IMR-90 (cell line): ENCODE data around the gene FUT8. TPM values are rescaled to one million over a fixed set of nuclear protein-coding genes. Genes with fewer than 3 reads are reported as not detected.

ENCODE experiments used
- ATAC-seq: fragments of 200-7000 bp; cut with Tn5 transposase; 2 replicates; pipeline ENCODE4 v1.9.1; 2020; ENCODE audit warnings: low read depth, mild to moderate bottlenecking, moderate library complexity
- BruUV-seq: library from RNA; stranded (reverse); fragments of 400-500 nt; replicated peaks from 2 replicates; lab custom pipeline; 2021; lab: Mats Ljungman, UMichigan
- CTCF ChIA-PET: fragments of 300-600 bp; formaldehyde crosslinking; extraction: SDS; loops from one replicate; lab custom pipeline; 2021; ENCODE audit warnings: antibody characterized with exemption; lab: Yijun Ruan, JAX
- POLR2A ChIA-PET: fragments of 300-600 bp; sonication (Branson Sonifier 250); formaldehyde crosslinking; loops from one replicate; lab custom pipeline; 2022; ENCODE audit warnings: antibody characterized with exemption; ENCODE audit not compliant: unreplicated experiment; lab: Charles Lee
- DNase-seq: peaks from one replicate; pipeline ENCODE4 v3.0.0; 2013
- H2AFZ ChIP-seq: replicated peaks from 2 replicates; pipeline ENCODE3; 2013; ENCODE audit warnings: low read length, mild to moderate bottlenecking; ENCODE audit not compliant: poor library complexity
- H2AK5ac ChIP-seq: 2 replicates; pipeline ENCODE4 v1.6.1; 2013; ENCODE audit warnings: low read depth, low read length, inconsistent platforms
- H2AK9ac ChIP-seq: replicated peaks from 2 replicates; pipeline ENCODE3; 2013; ENCODE audit warnings: mild to moderate bottlenecking, low read depth, low read length, moderate library complexity; ENCODE audit not compliant: poor library complexity
- H2BK120ac ChIP-seq: 2 replicates; pipeline ENCODE4 v1.6.1; 2013; ENCODE audit warnings: low read depth, low read length, inconsistent platforms
- H2BK15ac ChIP-seq: 3 replicates; pipeline ENCODE4 v1.6.1; 2013; ENCODE audit warnings: low read depth, low read length, inconsistent platforms
- H2BK20ac ChIP-seq: 2 replicates; pipeline ENCODE4 v1.6.1; 2013; ENCODE audit warnings: low read depth, mild to moderate bottlenecking, inconsistent platforms, low read length, moderate library complexity
- H2BK5ac ChIP-seq: 2 replicates; pipeline ENCODE4 v1.6.1; 2013; ENCODE audit warnings: mild to moderate bottlenecking, low read depth, low read length, inconsistent platforms; ENCODE audit not compliant: poor library complexity, severe bottlenecking
- H3K14ac ChIP-seq: replicated peaks from 2 replicates; pipeline ENCODE4 v1.6.1; 2013; ENCODE audit warnings: low read depth, low read length, inconsistent platforms
- H3K18ac ChIP-seq: 2 replicates; pipeline ENCODE4 v1.6.1; 2013; ENCODE audit warnings: low read depth, low read length, control low read depth
- H3K23ac ChIP-seq: 2 replicates; pipeline ENCODE4 v1.6.1; 2013; ENCODE audit warnings: low read depth, low read length, inconsistent platforms
- H3K27ac ChIP-seq: 2 replicates; pipeline ENCODE4 v1.5.1; 2013; ENCODE audit warnings: mild to moderate bottlenecking, control low read depth, low read length; ENCODE audit not compliant: insufficient read depth
- H3K27me3 ChIP-seq: 2 replicates; pipeline ENCODE4 v1.6.1; 2013; ENCODE audit warnings: low read length; ENCODE audit not compliant: control insufficient read depth, insufficient read depth
- H3K36me3 ChIP-seq: 2 replicates; pipeline ENCODE4 v1.6.1; 2013; ENCODE audit warnings: low read length, mixed read lengths; ENCODE audit not compliant: control insufficient read depth, insufficient read depth
- H3K4ac ChIP-seq: 2 replicates; pipeline ENCODE4 v1.6.1; 2013; ENCODE audit warnings: low read depth, low read length, inconsistent platforms
- H3K4me1 ChIP-seq: 2 replicates; pipeline ENCODE4 v1.6.1; 2013; ENCODE audit warnings: low read length, mixed read lengths; ENCODE audit not compliant: control insufficient read depth, insufficient read depth
- H3K4me2 ChIP-seq: 2 replicates; pipeline ENCODE4 v1.6.1; 2013; ENCODE audit warnings: low read depth, mild to moderate bottlenecking, control low read depth, low read length, moderate library complexity
- H3K4me3 ChIP-seq: 2 replicates; pipeline ENCODE4 v1.5.1; 2013; ENCODE audit warnings: low read depth, mild to moderate bottlenecking, control low read depth, low read length, moderate library complexity; ENCODE audit not compliant: insufficient read depth
- H3K56ac ChIP-seq: 2 replicates; pipeline ENCODE4 v1.6.1; 2013; ENCODE audit warnings: low read length, inconsistent platforms; ENCODE audit not compliant: insufficient read depth; ENCODE audit errors: extremely low read depth
- H3K79me1 ChIP-seq, 2 experiments: 2 replicates each; pipeline ENCODE4 v1.6.1; 2013; ENCODE audit warnings: low read length in 2 of 2, inconsistent platforms in 1 of 2, low read depth in 1 of 2
- H3K9ac ChIP-seq: 2 replicates; pipeline ENCODE4 v1.6.1; 2013; ENCODE audit warnings: low read depth, low read length, control low read depth
- H3K9me1 ChIP-seq: 2 replicates; pipeline ENCODE4 v1.6.1; 2013; ENCODE audit warnings: low read length, inconsistent platforms; ENCODE audit not compliant: insufficient read depth
- H3K9me3 ChIP-seq: 2 replicates; pipeline ENCODE4 v1.6.1; 2013; ENCODE audit warnings: low read length; ENCODE audit not compliant: control insufficient read depth, insufficient read depth
- H4K20me1 ChIP-seq: 2 replicates; pipeline ENCODE4 v1.6.1; 2013; ENCODE audit warnings: low read length, inconsistent platforms; ENCODE audit not compliant: insufficient read depth
- H4K5ac ChIP-seq: 2 replicates; pipeline ENCODE4 v1.6.1; 2013; ENCODE audit warnings: mild to moderate bottlenecking, low read depth, low read length, control low read depth
- H4K8ac ChIP-seq, 2 experiments: 2 replicates each; pipeline ENCODE4 v1.6.1; 2013; ENCODE audit warnings: low read depth in 2 of 2, low read length in 2 of 2, control low read depth in 1 of 2, inconsistent platforms in 1 of 2
- H4K91ac ChIP-seq: 2 replicates; pipeline ENCODE4 v1.6.1; 2013; ENCODE audit warnings: low read depth, low read length, inconsistent platforms; ENCODE audit not compliant: insufficient read depth
- FOS ChIP-seq: fragments of 150-350 bp; IDR thresholded peaks from 2 replicates; pipeline ENCODE4 v1.6.1; 2016; ENCODE audit warnings: low read depth, low read length
- NFE2L2 ChIP-seq: fragments of 150-350 bp; IDR thresholded peaks from 2 replicates; pipeline ENCODE4 v1.6.1; 2016; ENCODE audit warnings: low read depth, mild to moderate bottlenecking, low read length
- WGBS, 2 experiments: methylation state at CpG; one replicate each; pipeline versions ENCODE4 v1.1.5 to v1.1.7; 2013; ENCODE audit warnings: missing lambda C conversion rate in 2 of 2; ENCODE audit not compliant: insufficient read length in 1 of 2; ENCODE audit errors: extremely low coverage in 2 of 2; 5-methylcytosine and 5-hydroxymethylcytosine counted together
- dilution Hi-C: fragments of 300-500 bp; cut with HindIII; formaldehyde crosslinking; loops from one replicate; pipeline ENCODE4 v1.14.3; 2018; ENCODE audit warnings: low sequenced_read_pairs; ENCODE audit not compliant: unreplicated experiment
- in situ Hi-C: fragments of 300-500 bp; cut with MboI; formaldehyde crosslinking; loops from 3 replicates; pipeline ENCODE4 v1.14.3; 2019; ENCODE audit warnings: low sequenced_read_pairs, inconsistent platforms, mixed read lengths
- intact Hi-C: fragments of 100-400 bp; cut with micrococcal nuclease; formaldehyde crosslinking; loops from 2 replicates; pipeline ENCODE4 v1.10.0; 2022
- polyA plus RNA-seq, 3 experiments: library from polyadenylated mRNA; depleted of rRNA; stranded (reverse); fragments of >200 nt; gene quantifications; 2 replicates each; pipeline ENCODE4 v1.2.3, GENCODE V29; 2012; ENCODE audit warnings: low replicate concordance in 1 of 3
- total RNA-seq: library from RNA; depleted of rRNA; stranded (reverse); fragments of >200 nt; gene quantifications from 2 replicates; pipeline ENCODE4 v1.2.3, GENCODE V29; 2012

Gene FUT8
- total and polyA plus RNA-seq, 2 of the 4 experiments (the other 2 are of a cell fraction) = 15.6 to 72.9 TPM

DNA sequence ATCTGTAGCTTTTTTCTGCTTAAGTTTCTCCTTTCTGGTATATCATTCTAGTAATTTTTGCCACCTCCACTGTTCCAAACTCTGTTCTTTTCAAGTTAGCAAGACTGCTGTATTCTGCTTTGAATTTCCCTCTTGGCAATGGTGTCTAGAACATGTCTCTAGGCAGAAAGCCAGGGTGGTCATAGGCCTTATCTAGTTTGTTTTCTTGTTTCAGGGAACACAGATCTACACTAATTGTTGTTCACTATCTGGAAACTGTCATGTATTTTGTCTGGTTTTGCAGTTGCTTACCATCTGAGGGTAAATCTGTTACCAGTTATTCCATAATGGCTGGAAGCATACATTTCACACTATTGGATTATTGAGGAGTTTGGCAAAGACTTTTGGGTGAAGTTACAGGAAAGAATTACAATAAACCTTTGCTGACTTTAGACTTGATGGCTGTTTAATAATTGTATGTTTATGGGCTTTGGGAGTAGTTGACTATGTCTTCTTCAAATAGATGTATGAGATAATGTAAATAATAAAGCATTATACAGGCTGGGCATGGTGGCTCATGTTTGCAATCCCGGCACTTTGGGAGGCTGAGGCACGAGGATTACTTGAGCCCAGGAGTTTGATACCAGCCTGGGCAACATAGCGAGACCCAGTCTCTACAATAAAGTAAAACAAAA is 41.4 kb downstream of the FUT8 start:
- H3K27me3 ChIP-seq = no peaks in the 10 kb centered on the region
- H3K4me3 ChIP-seq = no peak overlapping the region
- H4K5ac ChIP-seq = no peak overlapping the region
- no peaks in the 10 kb centered on the region for H4K20me1 ChIP-seq
- no peaks in the 10 kb centered on the region for H3K9me1 ChIP-seq
- H2BK20ac ChIP-seq = no peak overlapping the region
- no peak for DNase-seq
- WGBS, 2 experiments = no CpG with 5 or more reads among the region's 3 CpGs
- H2BK5ac ChIP-seq = no peak overlapping the region
- H3K18ac ChIP-seq = no peak overlapping the region
- H3K9ac ChIP-seq = no peak overlapping the region
- H2AFZ ChIP-seq = no peak overlapping the region
- no peaks in the 10 kb centered on the region for H3K36me3 ChIP-seq
- H4K8ac ChIP-seq = no peak overlapping the region
- H3K23ac ChIP-seq = no peak overlapping the region
- no peak overlapping the region for H3K56ac ChIP-seq
- H3K9me3 ChIP-seq = no peaks in the 10 kb centered on the region
- H3K27ac ChIP-seq = no peak overlapping the region
- H3K4me2 ChIP-seq = no peak overlapping the region
- no peak overlapping the region for H2BK15ac ChIP-seq
- peaks cover 22 to 29% of the 10 kb centered on the region in 2 experiments; a peak in 3 of 4 replicates for H3K79me1 ChIP-seq
- H3K4ac ChIP-seq = no peak overlapping the region
- ChIA-PET POLR2A (no interaction called here), CTCF (no interaction called here)
- no peak for ATAC-seq
- BruUV-seq = no TSS peak
- dilution Hi-C loops (no loop called here), intact Hi-C loops (no loop called here), in situ Hi-C loops (no loop called here)
- H3K4me1 ChIP-seq = no peaks in the 10 kb centered on the region
- no peak overlapping the region for H2BK120ac ChIP-seq
- no peak overlapping the region for H2AK9ac ChIP-seq
- no peak overlapping the region for H3K14ac ChIP-seq
- no peak overlapping the region for H2AK5ac ChIP-seq
- no peak for TF ChIP-seq FOS
- no peak for TF ChIP-seq NFE2L2
- H4K91ac ChIP-seq = no peak overlapping the region
